Heart left ventricle (tissue), 13 donors: ENCODE measurements around the gene CDK2.

ENCODE experiments used
- POLR2A ChIP-seq, 2 donors: fragments of 450-650 bp; IDR thresholded peaks; one replicate each; pipeline ENCODE4 v1.6.1; 2017; ENCODE audit warnings: antibody characterized with exemption in 2 of 2, mild to moderate bottlenecking in 2 of 2, moderate library complexity in 2 of 2
- TF ChIP-seq, protein P1 (sequence below), 12 donors: fragments of 200-600 bp; sonication (generic) in 4 of 12; IDR thresholded peaks; one replicate each; pipeline versions ENCODE4 v1.5.0 to v1.8.0; 2018 to 2022; ENCODE audit warnings: antibody characterized with exemption in 12 of 12, mild to moderate bottlenecking in 5 of 12
- donor health status: ischemic (EF 13 %, LVEDD 7.1; RV severe dilation, severe dysfunction).
- donor health status: DM: no; HTN: yes; CAD: no.
- donor health status: DM: no; HTN: no; CAD: no.
- donor health status: ischemic (EF 25% LVEDD 6.9; RV normal size, moderate dysfunction).
- donor health status: ischemic (EF 25% LVEDD 5.7; RV mildly dilated, moderate dysfunction).
- donor health status: ischemic (EF 35%, LVEDD 5.7; RV mildly dilated, moderate dysfunction).
- donor health status: nonischemic (EF 11% LVEDD 7.7; RV severe dilation, severe dysfunction).
- donor health status: DM: yes; HTN: yes; CAD: no.
- donor health status: PGD.
- donor health status: ischemic (EF 29% LVEDD 5.4; RV normal size, mild dysfunction).
- donor health status: nonischemic (EF 23%, LVEDD 6.1; RV moderate dilation, normal function).

DNA sequence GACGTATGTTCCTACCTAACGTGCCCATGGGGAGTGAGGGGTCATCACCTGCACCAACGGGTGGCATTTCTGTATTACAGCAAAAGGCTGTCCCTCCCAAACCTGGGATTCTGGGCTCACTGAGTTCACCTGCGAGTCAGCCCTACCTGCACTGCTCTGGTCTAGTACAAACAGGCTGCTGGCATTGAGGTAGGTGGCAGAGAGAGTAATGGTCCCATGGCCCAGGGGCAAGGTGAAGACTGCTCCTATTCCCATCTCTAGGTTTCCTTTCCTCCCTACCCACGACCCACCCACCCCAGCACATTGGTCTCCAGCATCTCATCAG lies 30.9 kb downstream of the CDK2 start:
- TF ChIP-seq, protein P1, sequence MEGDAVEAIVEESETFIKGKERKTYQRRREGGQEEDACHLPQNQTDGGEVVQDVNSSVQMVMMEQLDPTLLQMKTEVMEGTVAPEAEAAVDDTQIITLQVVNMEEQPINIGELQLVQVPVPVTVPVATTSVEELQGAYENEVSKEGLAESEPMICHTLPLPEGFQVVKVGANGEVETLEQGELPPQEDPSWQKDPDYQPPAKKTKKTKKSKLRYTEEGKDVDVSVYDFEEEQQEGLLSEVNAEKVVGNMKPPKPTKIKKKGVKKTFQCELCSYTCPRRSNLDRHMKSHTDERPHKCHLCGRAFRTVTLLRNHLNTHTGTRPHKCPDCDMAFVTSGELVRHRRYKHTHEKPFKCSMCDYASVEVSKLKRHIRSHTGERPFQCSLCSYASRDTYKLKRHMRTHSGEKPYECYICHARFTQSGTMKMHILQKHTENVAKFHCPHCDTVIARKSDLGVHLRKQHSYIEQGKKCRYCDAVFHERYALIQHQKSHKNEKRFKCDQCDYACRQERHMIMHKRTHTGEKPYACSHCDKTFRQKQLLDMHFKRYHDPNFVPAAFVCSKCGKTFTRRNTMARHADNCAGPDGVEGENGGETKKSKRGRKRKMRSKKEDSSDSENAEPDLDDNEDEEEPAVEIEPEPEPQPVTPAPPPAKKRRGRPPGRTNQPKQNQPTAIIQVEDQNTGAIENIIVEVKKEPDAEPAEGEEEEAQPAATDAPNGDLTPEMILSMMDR (IDR thresholded peaks at IDR 0.05) = no peak
- no peak for TF ChIP-seq POLR2A (IDR thresholded peaks at IDR 0.05)
